ENCODE results near the gene INAFM1.

INAFM1 gene

GRCh38 chr19:47310819-47311218 is 36.1 kb downstream of the INAFM1 start:
- no peaks in the 10 kb centered on the region for H3K36me3 ChIP-seq (ENCODE audit: control insufficient read depth, insufficient read depth, low read length)
- H3K27ac ChIP-seq (ENCODE audit: low read depth, low read length), result no peak overlapping the region
- no peaks in the 10 kb centered on the region for H3K27me3 ChIP-seq (ENCODE audit: control insufficient read depth, insufficient read depth, low read length)
- H3K4me1 ChIP-seq (ENCODE audit: control insufficient read depth, insufficient read depth, low read length), result no peaks in the 10 kb centered on the region
- no peak overlapping the region for H3K9ac ChIP-seq (ENCODE audit: low read length)
- no peak overlapping the region for H3K4me3 ChIP-seq (ENCODE audit: low read length)

- H3K27ac ChIP-seq (ENCODE audit: low read depth, low read length), result no peak overlapping the region
- H3K27me3 ChIP-seq (ENCODE audit: control insufficient read depth, insufficient read depth, low read length), result no peaks in the 10 kb centered on the region
- no peak overlapping the region for H3K9ac ChIP-seq (ENCODE audit: low read length)
- H3K4me3 ChIP-seq (ENCODE audit: low read length), result no peak overlapping the region
- H3K4me1 ChIP-seq (ENCODE audit: control insufficient read depth, insufficient read depth, low read length), result no peaks in the 10 kb centered on the region
- H3K36me3 ChIP-seq (ENCODE audit: control insufficient read depth, insufficient read depth, low read length), result no peaks in the 10 kb centered on the region
Observed at GRCh38 chr19:47312366-47313006, 37.8 kb downstream of the INAFM1 start.

GRCh38 chr19:47313754-47314295 is 39.1 kb downstream of the INAFM1 start:
- no peak overlapping the region for H3K27ac ChIP-seq (ENCODE audit: low read depth, low read length)
- no peaks in the 10 kb centered on the region for H3K27me3 ChIP-seq (ENCODE audit: control insufficient read depth, insufficient read depth, low read length)
- H3K36me3 ChIP-seq (ENCODE audit: control insufficient read depth, insufficient read depth, low read length), result no peaks in the 10 kb centered on the region
- H3K4me3 ChIP-seq (ENCODE audit: low read length), result no peak overlapping the region
- no peaks in the 10 kb centered on the region for H3K4me1 ChIP-seq (ENCODE audit: control insufficient read depth, insufficient read depth, low read length)
- no peak overlapping the region for H3K9ac ChIP-seq (ENCODE audit: low read length)

GRCh38 chr19:47315125-47315821 is 40.6 kb downstream of the INAFM1 start:
- H3K4me3 ChIP-seq (ENCODE audit: low read length), result no peak overlapping the region
- peaks cover 3% of the 10 kb centered on the region for H3K36me3 ChIP-seq (ENCODE audit: control insufficient read depth, insufficient read depth, low read length)
- H3K9ac ChIP-seq (ENCODE audit: low read length), result no peak overlapping the region
- no peak overlapping the region for H3K27ac ChIP-seq (ENCODE audit: low read depth, low read length)
- no peaks in the 10 kb centered on the region for H3K4me1 ChIP-seq (ENCODE audit: control insufficient read depth, insufficient read depth, low read length)
- no peaks in the 10 kb centered on the region for H3K27me3 ChIP-seq (ENCODE audit: control insufficient read depth, insufficient read depth, low read length)

DNA sequence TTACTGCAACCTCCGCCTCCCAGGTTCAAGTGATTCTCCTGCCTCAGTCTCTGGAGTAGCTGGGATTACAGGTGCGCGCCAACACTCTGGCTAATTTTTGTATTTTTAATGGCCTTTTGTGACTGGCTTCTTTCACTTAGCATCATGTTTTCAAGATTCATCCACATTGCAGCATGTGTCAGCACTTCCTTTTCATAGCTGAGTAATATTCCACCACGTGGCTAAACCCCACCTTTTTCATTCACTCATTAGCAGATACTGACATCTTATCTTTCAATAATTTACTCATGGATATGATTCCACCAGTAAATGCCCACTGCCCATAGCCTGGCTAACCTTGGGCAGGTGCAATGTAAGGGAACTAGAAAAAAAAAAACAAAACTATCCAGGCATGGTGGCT is 41.8 kb downstream of the INAFM1 start:
- Histone ChIP-seq H3K4me3 (ENCODE audit: low read length) (no peak overlapping the region), H3K27me3 (ENCODE audit: control insufficient read depth, insufficient read depth, low read length) (no peaks in the 10 kb centered on the region), H3K4me1 (ENCODE audit: control insufficient read depth, insufficient read depth, low read length) (no peaks in the 10 kb centered on the region), H3K36me3 (ENCODE audit: control insufficient read depth, insufficient read depth, low read length) (peaks cover 3% of the 10 kb centered on the region), H3K27ac (ENCODE audit: low read depth, low read length) (no peak overlapping the region), H3K9ac (ENCODE audit: low read length) (no peak overlapping the region)

- Histone ChIP-seq H3K27ac (ENCODE audit: low read depth, low read length) (no peak overlapping the region), H3K36me3 (ENCODE audit: control insufficient read depth, insufficient read depth, low read length) (peaks cover 3% of the 10 kb centered on the region), H3K4me1 (ENCODE audit: control insufficient read depth, insufficient read depth, low read length) (no peaks in the 10 kb centered on the region), H3K27me3 (ENCODE audit: control insufficient read depth, insufficient read depth, low read length) (no peaks in the 10 kb centered on the region), H3K4me3 (ENCODE audit: low read length) (no peak overlapping the region), H3K9ac (ENCODE audit: low read length) (no peak overlapping the region)
Observed at GRCh38 chr19:47319923-47320871, 45.5 kb downstream of the INAFM1 start.

- peaks cover 3% of the 10 kb centered on the region for H3K36me3 ChIP-seq (ENCODE audit: control insufficient read depth, insufficient read depth, low read length)
- no peaks in the 10 kb centered on the region for H3K27me3 ChIP-seq (ENCODE audit: control insufficient read depth, insufficient read depth, low read length)
- H3K27ac ChIP-seq (ENCODE audit: low read depth, low read length), result no peak overlapping the region
- no peak overlapping the region for H3K4me3 ChIP-seq (ENCODE audit: low read length)
- no peaks in the 10 kb centered on the region for H3K4me1 ChIP-seq (ENCODE audit: control insufficient read depth, insufficient read depth, low read length)
- H3K9ac ChIP-seq (ENCODE audit: low read length), result no peak overlapping the region
Observed at GRCh38 chr19:47321630-47322029, 46.9 kb downstream of the INAFM1 start.

DNA sequence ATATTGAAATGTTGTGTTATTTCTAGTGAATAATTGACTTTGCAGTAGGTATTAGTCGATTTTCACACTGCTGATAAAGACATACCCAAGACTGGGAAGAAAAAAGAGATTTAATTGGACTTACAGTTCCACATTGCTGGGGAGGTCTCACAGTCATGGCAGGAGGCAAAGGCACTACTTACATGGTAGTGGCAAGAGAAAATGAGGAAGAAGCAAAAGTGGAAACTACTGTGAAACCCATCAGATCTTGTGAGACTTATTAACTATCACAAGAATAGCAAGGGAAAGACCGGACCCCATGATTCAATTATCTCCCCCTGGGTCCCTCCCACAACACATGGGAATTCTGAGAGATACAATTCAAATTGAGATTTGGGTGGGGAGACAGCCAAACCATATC is 47.4 kb downstream of the INAFM1 start:
- H3K27ac ChIP-seq (ENCODE audit: low read depth, low read length), result no peak overlapping the region
- no peak overlapping the region for H3K9ac ChIP-seq (ENCODE audit: low read length)
- peaks cover 3% of the 10 kb centered on the region for H3K36me3 ChIP-seq (ENCODE audit: control insufficient read depth, insufficient read depth, low read length)
- no peaks in the 10 kb centered on the region for H3K27me3 ChIP-seq (ENCODE audit: control insufficient read depth, insufficient read depth, low read length)
- H3K4me1 ChIP-seq (ENCODE audit: control insufficient read depth, insufficient read depth, low read length), result no peaks in the 10 kb centered on the region
- H3K4me3 ChIP-seq (ENCODE audit: low read length), result no peak overlapping the region

GRCh38 chr19:47323409-47323808 is 48.7 kb downstream of the INAFM1 start:
- Histone ChIP-seq H3K9ac (ENCODE audit: low read length) (no peak overlapping the region), H3K36me3 (ENCODE audit: control insufficient read depth, insufficient read depth, low read length) (peaks cover 3% of the 10 kb centered on the region), H3K27me3 (ENCODE audit: control insufficient read depth, insufficient read depth, low read length) (no peaks in the 10 kb centered on the region), H3K4me3 (ENCODE audit: low read length) (no peak overlapping the region), H3K4me1 (ENCODE audit: control insufficient read depth, insufficient read depth, low read length) (no peaks in the 10 kb centered on the region), H3K27ac (ENCODE audit: low read depth, low read length) (no peak overlapping the region)

GRCh38 chr19:47323872-47324271 is 49.2 kb downstream of the INAFM1 start:
- Histone ChIP-seq H3K4me3 (ENCODE audit: low read length) (no peak overlapping the region), H3K9ac (ENCODE audit: low read length) (no peak overlapping the region), H3K27me3 (ENCODE audit: control insufficient read depth, insufficient read depth, low read length) (no peaks in the 10 kb centered on the region)

GRCh38 chr19:47324502-47324901 is 49.8 kb downstream of the INAFM1 start:
- no peaks in the 10 kb centered on the region for H3K27me3 ChIP-seq (ENCODE audit: control insufficient read depth, insufficient read depth, low read length)
- no peak overlapping the region for H3K4me3 ChIP-seq (ENCODE audit: low read length)
- no peak overlapping the region for H3K9ac ChIP-seq (ENCODE audit: low read length)
- H3K36me3 ChIP-seq (ENCODE audit: control insufficient read depth, insufficient read depth, low read length), result peaks cover 3% of the 10 kb centered on the region
- H3K4me1 ChIP-seq (ENCODE audit: control insufficient read depth, insufficient read depth, low read length), result no peaks in the 10 kb centered on the region
- H3K27ac ChIP-seq (ENCODE audit: low read depth, low read length), result peak overlapping the region; percentile 46

More at GRCh38 chr19:47323872-47324271, 49.2 kb downstream of the INAFM1 start:
- Histone ChIP-seq H3K4me1 (ENCODE audit: control insufficient read depth, insufficient read depth, low read length) (no peaks in the 10 kb centered on the region), H3K36me3 (ENCODE audit: control insufficient read depth, insufficient read depth, low read length) (peaks cover 3% of the 10 kb centered on the region), H3K27ac (ENCODE audit: low read depth, low read length) (peak overlapping the region; percentile 46)
